GM21723 (cell line): ENCODE results near the gene SLC37A1.

ENCODE experiments used
- ATAC-seq: cut with Tn5 transposase; IDR thresholded peaks from one replicate; pipeline ENCODE4 v1.9.1; 2021; ENCODE audit warnings: mild to moderate bottlenecking, moderate library complexity; ENCODE audit not compliant: unreplicated experiment

SLC37A1 gene

GRCh38 chr21:42525676-42526378 lies 12.2 kb downstream of the SLC37A1 start:
- no peak for ATAC-seq

GRCh38 chr21:42526379-42526727 lies 12.7 kb downstream of the SLC37A1 start:
- ATAC-seq = no peak

GRCh38 chr21:42527127-42527488 lies 13.5 kb downstream of the SLC37A1 start:
- no peak for ATAC-seq

GRCh38 chr21:42527489-42528158 lies 14.0 kb downstream of the SLC37A1 start:
- ATAC-seq = peak; percentile 36

GRCh38 chr21:42530167-42530518 lies 16.5 kb downstream of the SLC37A1 start:
- ATAC-seq = no peak

GRCh38 chr21:42531771-42532170 lies 18.1 kb downstream of the SLC37A1 start:
- no peak for ATAC-seq

- no peak for ATAC-seq
These were observed 19.0 kb downstream of the SLC37A1 start for GRCh38 chr21:42532466-42533181.

- ATAC-seq = no peak
These were observed 19.8 kb downstream of the SLC37A1 start for GRCh38 chr21:42533306-42533962.

- ATAC-seq = no peak
These were observed 20.3 kb downstream of the SLC37A1 start for GRCh38 chr21:42533963-42534355.

GRCh38 chr21:42534421-42535378 lies 21.0 kb downstream of the SLC37A1 start:
- ATAC-seq = peak; percentile 51

GRCh38 chr21:42535602-42536171 lies 22.0 kb downstream of the SLC37A1 start:
- ATAC-seq = peak; percentile 45

- no peak for ATAC-seq
These were observed 22.9 kb downstream of the SLC37A1 start for GRCh38 chr21:42536601-42537000.

GRCh38 chr21:42537106-42537742 lies 23.6 kb downstream of the SLC37A1 start:
- ATAC-seq = no peak

GRCh38 chr21:42538479-42539275 lies 25.0 kb downstream of the SLC37A1 start:
- ATAC-seq = no peak

GRCh38 chr21:42539342-42539741 lies 25.7 kb downstream of the SLC37A1 start:
- ATAC-seq = no peak

- no peak for ATAC-seq
These were observed 26.3 kb downstream of the SLC37A1 start for GRCh38 chr21:42539931-42540343.

- ATAC-seq = no peak
These were observed 26.7 kb downstream of the SLC37A1 start for GRCh38 chr21:42540396-42540795.

- no peak for ATAC-seq
These were observed 27.5 kb downstream of the SLC37A1 start for GRCh38 chr21:42541174-42541573.

- ATAC-seq = no peak
These were observed 28.0 kb downstream of the SLC37A1 start for GRCh38 chr21:42541618-42542017.
